ENCODE results near the gene CHST11.
"Not testable (repeated sequence)": the region's sequence is repeated elsewhere in the genome, so short reads cannot be mapped to it uniquely, and the experiment has no call there.

The CHST11 gene

DNA sequence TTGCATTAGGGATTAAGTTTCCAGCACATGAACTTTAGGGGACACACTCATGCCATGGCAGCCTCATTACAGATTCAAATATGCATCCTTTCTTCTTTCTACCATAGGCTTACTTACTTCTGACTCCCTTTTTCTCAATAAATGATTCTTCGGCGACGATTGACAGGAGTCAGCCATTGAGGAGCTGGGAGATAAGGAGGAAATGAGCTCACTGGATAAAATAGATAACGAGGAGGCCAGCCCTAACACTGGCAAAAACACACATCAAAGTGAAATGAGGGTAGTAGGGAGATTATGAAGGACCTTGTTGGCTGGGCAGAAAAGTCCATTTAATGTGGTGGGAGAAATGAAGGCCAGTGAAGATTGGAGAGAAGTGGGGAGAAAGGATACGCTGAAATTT, 329.1 kb downstream of the CHST11 start:
- no peak overlapping the region for H3K4me3 ChIP-seq (ENCODE audit: low read depth, low read length)

DNA sequence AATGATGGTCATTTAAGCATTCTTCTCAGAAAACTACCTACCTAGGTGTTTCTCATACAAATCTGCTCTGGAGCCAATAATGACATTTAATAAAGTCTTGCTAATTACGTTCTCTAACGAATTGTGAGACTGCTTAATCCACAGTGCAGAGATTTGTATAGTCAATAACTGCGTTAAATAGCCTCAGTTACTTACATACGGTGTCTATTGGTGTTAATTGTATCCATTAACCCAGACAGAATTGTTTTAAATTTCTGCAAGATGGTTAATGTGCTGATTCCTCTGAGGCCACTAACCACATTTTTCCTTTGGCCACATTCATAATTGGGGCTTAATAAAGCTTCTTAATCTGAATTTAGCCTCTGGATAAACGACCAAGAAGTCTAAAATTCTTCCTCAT, 329.6 kb downstream of the CHST11 start:
- no peak overlapping the region for H3K4me3 ChIP-seq (ENCODE audit: low read depth, low read length)

DNA sequence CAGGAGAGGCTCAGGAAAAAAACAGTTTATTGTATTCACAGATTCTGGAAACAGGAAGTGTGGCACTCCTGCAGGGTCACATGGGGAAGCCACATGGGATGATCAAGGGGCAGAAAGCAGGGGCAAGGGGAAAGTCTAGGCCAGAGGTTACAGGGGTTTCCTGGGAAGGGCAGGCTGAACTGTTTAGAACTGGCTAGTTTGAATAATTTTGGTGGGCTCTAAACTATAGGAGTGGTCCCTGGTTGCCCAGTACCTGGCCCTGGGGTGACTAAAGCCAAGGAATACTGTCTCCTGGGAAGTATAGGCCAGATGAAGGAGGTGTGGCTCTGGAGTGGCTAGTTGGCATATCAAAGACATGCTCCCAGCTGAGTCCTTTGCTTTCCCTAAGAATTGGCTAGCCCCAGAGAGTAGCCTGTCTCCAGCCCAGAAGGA, 332.1 kb downstream of the CHST11 start:
- no peak overlapping the region for H3K4me3 ChIP-seq (ENCODE audit: low read depth, low read length)

DNA sequence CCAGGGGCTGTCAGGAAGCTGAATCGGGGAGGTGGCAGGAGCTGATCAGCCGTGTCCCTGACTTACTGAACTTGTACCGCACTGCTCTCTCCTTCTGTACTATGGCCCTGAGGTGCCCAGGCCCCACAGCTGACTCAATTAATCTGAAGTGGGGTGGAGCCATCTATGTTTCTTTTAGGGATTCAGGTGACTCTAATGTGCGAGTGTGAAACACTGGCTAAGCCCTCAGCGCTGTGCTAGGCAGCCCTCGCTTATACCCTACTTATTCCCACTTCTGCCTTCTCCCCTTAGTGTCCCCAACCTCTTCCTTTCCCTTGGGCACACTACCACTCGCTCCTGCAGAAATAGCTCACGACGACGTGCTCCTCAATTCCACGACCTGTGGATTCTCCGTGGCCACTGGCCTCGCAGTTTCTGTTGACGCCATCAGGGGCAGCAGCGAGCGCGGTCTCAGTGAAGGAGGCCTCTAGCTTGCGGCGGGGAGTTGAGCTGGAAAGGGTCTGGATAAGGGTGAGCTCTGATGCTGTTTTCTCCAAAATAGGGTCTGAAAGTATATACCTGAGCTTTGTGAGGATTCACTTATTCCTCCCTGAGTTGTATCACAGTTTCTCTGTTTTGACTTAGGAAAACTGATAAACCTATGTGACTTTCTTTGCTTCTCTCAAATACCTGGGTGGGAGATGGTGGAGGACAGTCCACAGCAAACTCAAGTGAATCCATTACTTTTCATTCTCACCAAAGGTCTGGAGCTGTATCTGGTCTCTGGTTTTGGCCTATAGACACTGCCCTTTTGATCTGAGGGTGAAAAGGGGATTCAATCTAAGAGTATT, 333.8 kb downstream of the CHST11 start:
- H3K4me3 ChIP-seq (ENCODE audit: low read depth, low read length): no peak overlapping the region

DNA sequence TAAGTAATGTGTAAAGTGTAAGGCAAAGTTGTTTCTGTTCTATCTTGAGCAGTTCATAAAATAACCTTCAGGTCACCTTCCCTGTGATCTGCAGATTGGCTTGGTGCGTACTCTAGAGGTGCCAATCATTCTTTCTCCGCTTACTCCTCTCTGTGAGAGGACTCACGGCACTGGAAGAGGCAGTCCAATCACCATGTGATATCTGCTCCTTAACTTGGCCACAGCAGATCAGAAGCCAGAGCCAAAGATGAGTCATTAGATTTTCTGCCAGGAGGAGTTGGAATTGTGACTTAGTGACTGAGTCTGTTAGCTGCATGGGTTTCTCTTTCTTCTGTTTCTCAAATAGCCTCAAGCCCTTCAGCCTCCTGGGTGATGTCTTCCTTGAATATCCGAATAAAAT, 335.8 kb downstream of the CHST11 start:
- H3K4me3 ChIP-seq (ENCODE audit: low read depth, low read length): no peak overlapping the region

DNA sequence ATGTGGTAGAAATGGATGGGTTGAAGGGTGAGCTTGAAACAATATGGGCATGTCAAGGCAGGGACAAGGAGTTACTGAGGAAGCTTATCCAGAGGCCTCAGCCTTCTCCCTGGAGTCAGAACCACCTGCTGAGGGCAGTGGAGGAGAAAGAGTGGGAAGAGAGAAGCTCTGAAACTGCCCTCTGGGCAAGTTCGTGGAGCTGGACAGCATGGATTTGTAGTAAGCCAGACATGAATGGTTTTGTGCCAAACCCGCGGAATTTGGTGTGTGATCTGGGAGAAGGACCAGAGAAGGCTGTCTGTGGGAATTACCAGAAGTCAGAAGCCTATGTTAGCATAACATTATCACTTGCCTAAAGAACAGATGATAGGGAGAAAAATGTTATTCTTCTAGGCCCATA, 336.5 kb downstream of the CHST11 start:
- no peak overlapping the region for H3K4me3 ChIP-seq (ENCODE audit: low read depth, low read length)

DNA sequence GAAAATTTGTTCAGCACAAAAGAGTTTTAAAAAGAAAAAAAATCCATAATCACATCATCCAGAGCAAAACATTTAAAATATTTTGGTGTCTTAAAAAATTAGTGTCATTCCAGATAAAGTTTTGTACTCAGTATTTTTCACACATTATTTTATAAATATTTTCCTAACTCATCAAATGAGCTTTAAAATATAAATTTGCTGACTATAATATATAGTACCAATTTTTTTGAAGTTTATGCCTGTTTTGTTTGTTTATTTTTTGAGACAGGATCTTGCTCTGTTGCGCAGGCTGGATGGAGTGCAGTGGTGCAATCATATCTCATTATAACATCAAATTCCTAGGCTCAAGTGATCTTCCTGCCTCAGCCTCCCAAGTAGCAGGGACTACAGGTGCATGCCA, 337.2 kb downstream of the CHST11 start:
- H3K4me3 ChIP-seq (ENCODE audit: low read depth, low read length): no peak overlapping the region

DNA sequence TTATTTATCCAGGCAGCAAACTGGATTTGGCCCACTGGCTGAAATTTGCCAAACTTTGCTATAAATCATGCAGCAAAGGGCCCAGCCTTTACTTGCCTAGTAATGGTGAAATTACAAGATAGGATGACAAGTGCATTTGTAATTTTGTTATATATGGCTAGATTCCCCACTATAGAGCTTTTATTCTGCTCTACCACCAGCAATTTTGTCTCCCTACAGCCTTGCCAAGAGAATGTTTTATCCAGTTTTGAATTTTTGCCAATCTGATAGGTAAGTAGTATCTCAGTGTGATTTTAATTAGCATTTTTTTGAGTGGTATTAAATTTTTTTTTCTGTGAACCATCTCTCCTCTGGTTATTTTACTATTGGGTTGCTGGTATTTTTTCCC, 339.7 kb downstream of the CHST11 start:
- no peak overlapping the region for H3K4me3 ChIP-seq (ENCODE audit: low read depth, low read length)

DNA sequence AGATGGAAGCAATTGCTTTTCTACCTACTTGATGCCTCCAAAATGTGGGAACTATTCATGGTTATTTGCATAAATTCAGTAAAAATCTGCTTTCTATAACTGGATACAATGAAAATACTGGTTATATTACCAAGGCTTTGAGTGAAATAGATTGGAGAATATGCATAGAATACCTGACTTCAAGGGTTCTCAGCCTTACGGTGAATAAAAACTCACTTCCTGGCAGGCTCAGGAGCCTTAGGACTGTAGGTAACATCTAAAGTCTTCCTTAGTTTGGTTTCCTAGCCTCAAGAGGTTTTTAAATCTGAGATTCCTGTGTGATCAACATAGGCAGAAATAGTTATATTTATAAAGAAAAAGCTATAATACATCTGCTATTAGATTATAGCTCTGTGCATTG, 342.7 kb downstream of the CHST11 start:
- H3K4me3 ChIP-seq (ENCODE audit: low read depth, low read length): no peak overlapping the region

DNA sequence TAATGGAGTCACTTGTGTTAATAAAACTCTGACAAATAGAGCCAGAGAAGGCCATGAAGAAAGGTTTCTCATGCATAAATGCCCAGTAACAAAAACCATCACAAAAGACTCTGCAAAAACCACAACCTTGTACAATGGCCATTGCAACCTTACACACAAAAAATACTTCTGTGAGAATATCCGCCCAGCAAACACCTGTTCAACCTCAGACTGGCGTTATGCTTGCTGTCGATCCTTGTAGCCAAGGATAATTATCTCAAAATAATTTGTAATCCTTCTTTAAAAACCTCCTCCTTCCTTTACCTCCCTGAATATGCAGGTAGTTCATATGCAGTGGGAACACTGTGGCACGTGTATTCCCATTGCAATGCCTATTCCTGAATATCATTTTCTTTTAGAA, 344.3 kb downstream of the CHST11 start:
- no peak overlapping the region for H3K4me3 ChIP-seq (ENCODE audit: low read depth, low read length)

DNA sequence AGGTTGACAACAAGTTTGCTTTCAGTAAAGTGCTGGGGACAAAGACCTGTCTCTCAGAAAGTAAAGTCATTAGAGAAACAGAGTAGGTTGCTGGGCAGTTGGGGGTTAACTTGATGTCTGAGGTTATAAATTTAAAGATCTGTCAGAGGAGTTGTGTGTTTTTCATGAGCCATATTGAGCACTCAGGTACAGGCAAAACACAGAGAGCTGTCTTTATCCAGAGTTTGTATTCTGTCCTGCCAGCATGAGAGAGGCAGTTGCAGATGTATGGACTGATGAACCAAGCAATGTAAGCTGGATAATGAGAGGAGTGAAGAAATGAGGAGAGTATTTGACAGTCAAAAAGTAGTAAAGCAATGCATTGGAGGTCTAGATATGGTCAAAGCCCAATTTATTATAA, 344.7 kb downstream of the CHST11 start:
- H3K4me3 ChIP-seq (ENCODE audit: low read depth, low read length): no peak overlapping the region

DNA sequence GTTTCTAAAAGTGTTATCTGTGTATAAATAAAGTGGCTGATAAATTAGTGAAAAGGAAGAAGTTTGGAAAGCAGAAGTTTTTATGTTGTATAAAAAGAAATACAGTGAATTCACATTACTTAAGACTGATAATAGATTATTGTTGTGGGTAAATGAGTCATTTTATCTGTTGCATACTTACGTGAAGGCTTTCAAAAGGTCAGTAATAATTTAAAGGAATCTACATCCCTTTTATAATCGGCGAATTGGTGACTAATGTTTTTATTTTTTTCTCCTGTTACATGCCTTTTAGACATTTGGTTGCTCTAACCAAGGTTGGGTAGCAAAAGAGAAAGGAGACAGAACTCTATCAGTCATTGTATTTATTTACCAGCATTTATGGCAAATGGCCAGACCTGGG, 345.5 kb downstream of the CHST11 start:
- H3K4me3 ChIP-seq (ENCODE audit: low read depth, low read length): no peak overlapping the region

DNA sequence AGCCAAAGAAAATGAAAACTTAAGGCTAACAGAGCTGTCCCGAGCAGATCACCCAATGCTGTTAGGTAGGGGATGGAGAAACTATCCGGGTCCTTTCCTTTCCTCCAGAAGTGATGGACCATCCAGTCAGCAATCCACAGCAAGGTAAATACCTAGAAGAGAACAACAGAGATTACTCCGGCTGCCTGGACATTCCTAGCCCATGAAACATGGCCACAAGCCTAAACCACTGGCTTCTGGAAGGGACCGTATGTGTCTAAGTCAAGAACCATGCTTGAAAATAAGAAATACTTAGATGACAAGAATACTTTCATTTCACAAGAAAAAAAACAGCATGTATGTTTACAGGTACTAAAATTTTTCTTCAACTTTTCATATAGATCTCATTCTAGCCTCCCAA, 348.4 kb downstream of the CHST11 start:
- no peak overlapping the region for H3K4me3 ChIP-seq (ENCODE audit: low read depth, low read length)

DNA sequence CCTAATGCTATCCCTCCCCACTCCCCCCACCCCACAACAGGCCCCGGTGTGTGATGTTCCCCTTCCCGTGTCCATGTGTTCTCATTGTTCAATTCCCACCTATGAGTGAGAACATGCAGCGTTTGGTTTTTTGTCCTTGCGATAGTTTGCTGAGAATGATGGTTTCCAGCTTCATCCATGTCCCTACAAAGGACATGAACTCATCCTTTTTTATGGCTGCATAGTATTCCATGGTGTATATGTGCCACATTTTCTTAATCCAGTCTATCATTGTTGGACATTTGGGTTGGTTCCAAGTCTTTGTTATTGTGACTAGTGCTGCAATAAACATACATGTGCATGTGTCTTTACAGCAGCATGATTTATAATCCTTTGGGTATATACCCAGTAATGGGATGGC, 349.4 kb downstream of the CHST11 start:
- H3K4me3 ChIP-seq (ENCODE audit: low read depth, low read length): not testable (repeated sequence)

DNA sequence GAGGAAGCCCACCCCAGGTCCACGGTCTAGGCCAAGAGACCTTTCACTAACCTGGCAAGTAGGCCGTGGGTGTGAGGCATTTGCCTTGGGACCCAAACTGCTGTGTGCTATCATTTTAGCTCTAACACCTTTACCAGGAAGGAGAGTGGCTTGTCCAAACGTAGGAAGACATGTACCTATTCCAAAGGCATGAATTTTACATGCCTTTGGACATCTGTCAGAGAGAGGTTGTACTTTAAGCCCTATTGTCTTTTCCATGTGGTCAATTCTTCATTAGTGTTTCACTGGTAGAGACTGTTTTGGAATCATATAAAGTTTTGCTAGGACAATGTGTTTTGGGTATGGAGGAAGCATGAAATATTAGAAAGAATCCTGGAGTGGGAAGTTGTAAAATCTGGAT, 352.5 kb downstream of the CHST11 start:
- no peak overlapping the region for H3K4me3 ChIP-seq (ENCODE audit: low read depth, low read length)

DNA sequence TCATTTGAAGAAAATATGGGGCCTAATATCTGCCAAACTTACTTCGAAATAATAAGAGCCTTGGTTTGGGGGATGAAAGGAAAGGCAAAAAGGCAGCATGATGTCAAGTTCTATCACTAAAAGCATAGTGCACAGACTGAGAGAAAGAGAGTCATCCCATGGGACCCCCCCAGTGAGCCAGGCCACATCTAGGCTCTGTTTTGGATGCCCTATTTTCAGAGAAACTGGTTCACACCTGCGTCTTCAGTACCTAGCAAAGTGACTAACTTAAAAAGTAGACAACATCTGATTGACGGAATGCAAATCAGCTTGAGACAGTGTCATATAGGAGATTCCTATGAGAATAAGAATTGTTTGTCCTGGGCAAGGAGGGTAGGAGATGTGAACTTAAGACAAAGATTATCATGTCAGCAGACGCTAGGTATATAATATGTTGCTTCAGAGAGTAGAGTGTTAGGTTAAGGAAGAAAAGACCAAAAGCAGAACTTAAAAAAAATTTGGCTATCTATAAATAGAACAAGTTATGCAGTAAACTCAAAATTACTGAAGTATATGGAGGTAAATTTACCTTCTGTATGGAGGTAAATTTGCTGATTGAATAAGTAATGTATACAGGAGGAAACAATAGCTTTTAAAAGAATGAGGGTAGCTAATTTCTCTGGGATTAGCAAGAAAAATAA, 353.1 kb downstream of the CHST11 start:
- no peak overlapping the region for H3K4me3 ChIP-seq (ENCODE audit: low read depth, low read length)

All from iPS-11a (cell line).